Measurements from ENCODE around the gene STIL. TPM values are rescaled to one million over a fixed set of nuclear protein-coding genes. Genes with fewer than 3 reads are reported as not detected.

Gene STIL
- total RNA-seq, 4 donors from 2014 or later = 0.33 to 1.1 (median 0.63) TPM

DNA sequence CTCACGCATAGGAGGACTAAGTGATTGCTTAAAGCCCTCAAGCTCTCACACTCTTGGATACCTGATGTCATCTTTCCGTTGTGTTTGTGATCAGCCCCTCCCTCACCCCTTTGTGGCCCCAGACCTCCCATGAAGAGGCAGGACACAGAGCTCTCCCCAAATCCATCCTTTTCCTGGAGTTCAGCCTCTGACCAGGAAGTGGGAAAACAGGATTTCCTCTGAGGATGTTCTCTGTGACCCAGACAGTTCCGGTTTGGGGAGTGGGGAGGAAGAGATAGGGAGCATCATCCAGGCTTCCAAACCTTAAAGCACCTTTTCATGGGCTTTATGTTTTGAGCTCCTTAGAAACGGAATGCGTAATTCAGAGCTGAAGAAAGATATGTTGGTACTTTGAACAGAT, 70.0 kb downstream of the STIL start:
- no peak for ATAC-seq
- intact Hi-C loops (cut with DNase I; ENCODE audit: low total_unique reads) = no loop called here
- H3K27me3 ChIP-seq = peaks cover 0 to 4% (median 0%) of the 10 kb centered on the region in 3 donors

DNA sequence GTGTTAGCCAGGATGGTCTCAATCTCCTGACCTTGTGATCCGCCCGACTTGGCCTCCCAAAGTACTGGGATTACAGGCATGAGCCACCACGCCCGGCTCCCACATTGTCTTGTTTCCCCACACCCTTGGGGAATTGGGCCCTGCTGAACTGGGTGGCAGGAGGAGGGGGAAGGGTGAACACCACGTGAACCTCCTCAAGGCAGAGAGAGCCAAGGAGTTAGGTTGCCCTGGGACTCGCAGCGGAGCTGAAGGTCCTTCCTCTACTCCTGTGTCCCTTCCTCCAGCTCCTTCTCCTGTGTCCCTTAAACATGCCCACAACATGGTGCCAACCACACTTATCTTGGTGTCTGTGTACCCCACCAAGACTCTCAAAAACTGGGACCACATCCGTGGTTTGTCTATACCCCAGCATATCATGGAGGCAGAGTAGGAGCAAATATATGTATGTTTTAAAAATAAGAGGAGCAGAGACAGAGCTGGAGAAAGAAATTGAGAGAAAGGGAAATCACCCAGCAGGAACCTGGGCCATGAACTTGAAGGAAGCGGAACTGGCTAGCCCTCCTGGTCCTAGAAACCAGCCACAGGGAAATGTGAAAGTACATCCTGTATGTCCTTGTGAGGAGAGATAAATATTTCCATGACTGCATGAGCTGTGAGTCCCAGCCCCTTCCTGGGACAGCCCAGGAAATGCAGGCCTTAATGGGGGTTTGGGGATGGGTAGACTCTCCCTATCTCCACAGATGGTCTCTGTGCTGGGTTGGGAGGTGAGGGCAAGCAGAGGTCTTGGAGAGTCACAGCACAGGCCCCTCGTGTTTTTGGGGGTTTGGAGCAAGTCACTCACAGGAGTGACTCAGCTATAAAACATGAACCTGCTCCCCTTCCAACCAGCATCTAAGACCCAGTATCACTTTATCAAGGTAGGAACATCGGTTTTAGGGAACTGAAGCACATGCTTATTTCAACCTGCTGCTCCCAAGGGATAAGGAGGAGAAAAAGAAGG, 72.5 kb downstream of the STIL start:
- Histone ChIP-seq H3K27ac (peak overlapping the region; percentile 33 to 58 (median 50)), H3K9me3 (no peaks in the 10 kb centered on the region), H3K4me1 (no peaks in the 10 kb centered on the region), H3K27me3 (peaks cover 0 to 4% (median 0%) of the 10 kb centered on the region in 3 donors), H3K36me3 (no peaks in the 10 kb centered on the region), H3K4me3 (no peak overlapping the region)
- TF ChIP-seq, protein P1, sequence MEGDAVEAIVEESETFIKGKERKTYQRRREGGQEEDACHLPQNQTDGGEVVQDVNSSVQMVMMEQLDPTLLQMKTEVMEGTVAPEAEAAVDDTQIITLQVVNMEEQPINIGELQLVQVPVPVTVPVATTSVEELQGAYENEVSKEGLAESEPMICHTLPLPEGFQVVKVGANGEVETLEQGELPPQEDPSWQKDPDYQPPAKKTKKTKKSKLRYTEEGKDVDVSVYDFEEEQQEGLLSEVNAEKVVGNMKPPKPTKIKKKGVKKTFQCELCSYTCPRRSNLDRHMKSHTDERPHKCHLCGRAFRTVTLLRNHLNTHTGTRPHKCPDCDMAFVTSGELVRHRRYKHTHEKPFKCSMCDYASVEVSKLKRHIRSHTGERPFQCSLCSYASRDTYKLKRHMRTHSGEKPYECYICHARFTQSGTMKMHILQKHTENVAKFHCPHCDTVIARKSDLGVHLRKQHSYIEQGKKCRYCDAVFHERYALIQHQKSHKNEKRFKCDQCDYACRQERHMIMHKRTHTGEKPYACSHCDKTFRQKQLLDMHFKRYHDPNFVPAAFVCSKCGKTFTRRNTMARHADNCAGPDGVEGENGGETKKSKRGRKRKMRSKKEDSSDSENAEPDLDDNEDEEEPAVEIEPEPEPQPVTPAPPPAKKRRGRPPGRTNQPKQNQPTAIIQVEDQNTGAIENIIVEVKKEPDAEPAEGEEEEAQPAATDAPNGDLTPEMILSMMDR (IDR thresholded peaks at IDR 0.05 in 4 of 5, conservative IDR thresholded peaks at IDR 0.05 in 1 of 5) = no peak
- TF ChIP-seq POLR2A (IDR thresholded peaks at IDR 0.05) = no peak
- intact Hi-C loops (cut with DNase I; ENCODE audit: low total_unique reads) = no loop called here
- peak; percentile 46 to 56 for ATAC-seq
- in situ Hi-C loops (cut with MboI; ENCODE audit: low sequenced_read_pairs in 4 of 4) = no loop called here
- no peak for DNase-seq

More for the DNA sequence above, 70.0 kb downstream of the STIL start:
- no peaks in the 10 kb centered on the region for H3K36me3 ChIP-seq
- DNase-seq = no peak
- no peak for TF ChIP-seq POLR2A (IDR thresholded peaks at IDR 0.05)
- TF ChIP-seq, protein P1 (IDR thresholded peaks at IDR 0.05 in 4 of 5, conservative IDR thresholded peaks at IDR 0.05 in 1 of 5) = no peak
- no peaks in the 10 kb centered on the region for H3K9me3 ChIP-seq
- H3K27ac ChIP-seq = no peak overlapping the region
- H3K4me1 ChIP-seq = no peaks in the 10 kb centered on the region
- in situ Hi-C loops (cut with MboI; ENCODE audit: low sequenced_read_pairs in 4 of 4) = no loop called here
- H3K4me3 ChIP-seq = no peak overlapping the region

- TF ChIP-seq, protein P1 (IDR thresholded peaks at IDR 0.05 in 4 of 5, conservative IDR thresholded peaks at IDR 0.05 in 1 of 5) = no peak
- no peak for TF ChIP-seq POLR2A (IDR thresholded peaks at IDR 0.05)
- H3K36me3 ChIP-seq = no peaks in the 10 kb centered on the region
- H3K4me1 ChIP-seq = peaks cover 0 to 3% of the 10 kb centered on the region in 2 donors
- no peak for DNase-seq
- H3K27ac ChIP-seq = no peak overlapping the region
- H3K9me3 ChIP-seq = no peaks in the 10 kb centered on the region
- ATAC-seq = no peak
- H3K27me3 ChIP-seq = peaks cover 0 to 4% (median 0%) of the 10 kb centered on the region in 3 donors
- intact Hi-C loops (cut with DNase I; ENCODE audit: low total_unique reads) (no loop called here), in situ Hi-C loops (cut with MboI; ENCODE audit: low sequenced_read_pairs in 4 of 4) (no loop called here)
- H3K4me3 ChIP-seq = no peak overlapping the region
Measured at GRCh38 chr1:47238935-47239592, 74.9 kb downstream of the STIL start.

- Histone ChIP-seq H3K36me3 (no peaks in the 10 kb centered on the region), H3K27me3 (peaks cover 25 to 31% (median 26%) of the 10 kb centered on the region in 3 donors), H3K27ac (peak overlapping the region in 2 of 4 donors; percentile 50 to 56), H3K4me1 (peaks cover 3 to 11% of the 10 kb centered on the region in 2 donors), H3K9me3 (no peaks in the 10 kb centered on the region), H3K4me3 (no peak overlapping the region)
- in situ Hi-C loops (cut with MboI; ENCODE audit: low sequenced_read_pairs in 4 of 4) (no loop called here), intact Hi-C loops (cut with DNase I; ENCODE audit: low total_unique reads) (no loop called here)
- DNase-seq (no peak), ATAC-seq (no peak)
- TF ChIP-seq, protein P1 (IDR thresholded peaks at IDR 0.05 in 4 of 5, conservative IDR thresholded peaks at IDR 0.05 in 1 of 5) = no peak
- TF ChIP-seq POLR2A (IDR thresholded peaks at IDR 0.05) = no peak
Measured at GRCh38 chr1:47235806-47236205, 78.1 kb downstream of the STIL start.
